ENCODE results near the gene ATP6V1C2.

- TF ChIP-seq CTCF (IDR thresholded peaks at IDR 0.05): no peak
- TF ChIP-seq POLR2A (IDR thresholded peaks at IDR 0.05): no peak
These were observed 46.7 kb downstream of the ATP6V1C2 start for GRCh38 chr2:10768063-10768507.
